GM19193 (cell line): ENCODE data around the gene LRSAM1.

Experiments
- POLR2A ChIP-seq: IDR thresholded peaks from 4 replicates; pipeline ENCODE4 v1.6.1; 2011; ENCODE audit not compliant: insufficient read depth, insufficient read length; ENCODE audit errors: extremely low read depth

Gene LRSAM1

GRCh38 chr9:127450830-127451607 lies at the start of gene LRSAM1, which contains the start of gene RPL12:
Gene LRSAM1, plus strand, starts transcription at chr9:127451510. Its CDS starts 3,018 bp downstream, at chr9:127454528.
Gene RPL12, minus strand, starts transcription at chr9:127451406. Its CDS starts 89 bp downstream, at chr9:127451317.
- peak; percentile 100 for TF ChIP-seq POLR2A

DNA sequence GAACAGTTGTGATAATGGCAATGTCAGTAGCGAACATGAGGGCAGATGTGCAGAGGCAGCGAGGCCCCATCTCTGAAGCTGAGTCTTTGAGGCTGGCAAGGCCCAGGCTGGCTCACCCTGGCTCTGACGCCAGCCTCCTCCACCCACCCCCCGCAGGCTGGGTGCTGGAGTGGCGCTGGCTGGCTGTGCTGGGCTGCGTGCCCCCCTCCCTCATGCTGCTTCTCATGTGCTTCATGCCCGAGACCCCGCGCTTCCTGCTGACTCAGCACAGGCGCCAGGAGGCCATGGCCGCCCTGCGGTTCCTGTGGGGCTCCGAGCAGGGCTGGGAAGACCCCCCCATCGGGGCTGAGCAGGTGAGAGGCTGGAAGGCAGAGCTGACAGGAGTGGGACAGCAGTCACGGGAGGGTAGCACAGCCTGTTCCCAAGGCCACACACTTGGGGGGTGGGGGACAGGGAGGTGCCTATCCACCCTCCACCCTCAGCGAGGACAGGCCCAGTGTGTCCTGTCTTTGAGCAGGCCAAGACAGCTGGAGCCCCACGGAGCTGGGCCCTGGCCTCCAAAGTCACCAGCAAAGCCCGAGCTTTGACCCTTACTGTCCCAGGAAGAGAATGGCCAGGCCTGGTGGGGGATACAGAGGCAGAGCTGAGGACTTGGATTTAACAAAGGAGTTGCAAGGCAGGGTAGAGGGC lies 48.8 kb upstream of the LRSAM1 start:
- no peak for TF ChIP-seq POLR2A

DNA sequence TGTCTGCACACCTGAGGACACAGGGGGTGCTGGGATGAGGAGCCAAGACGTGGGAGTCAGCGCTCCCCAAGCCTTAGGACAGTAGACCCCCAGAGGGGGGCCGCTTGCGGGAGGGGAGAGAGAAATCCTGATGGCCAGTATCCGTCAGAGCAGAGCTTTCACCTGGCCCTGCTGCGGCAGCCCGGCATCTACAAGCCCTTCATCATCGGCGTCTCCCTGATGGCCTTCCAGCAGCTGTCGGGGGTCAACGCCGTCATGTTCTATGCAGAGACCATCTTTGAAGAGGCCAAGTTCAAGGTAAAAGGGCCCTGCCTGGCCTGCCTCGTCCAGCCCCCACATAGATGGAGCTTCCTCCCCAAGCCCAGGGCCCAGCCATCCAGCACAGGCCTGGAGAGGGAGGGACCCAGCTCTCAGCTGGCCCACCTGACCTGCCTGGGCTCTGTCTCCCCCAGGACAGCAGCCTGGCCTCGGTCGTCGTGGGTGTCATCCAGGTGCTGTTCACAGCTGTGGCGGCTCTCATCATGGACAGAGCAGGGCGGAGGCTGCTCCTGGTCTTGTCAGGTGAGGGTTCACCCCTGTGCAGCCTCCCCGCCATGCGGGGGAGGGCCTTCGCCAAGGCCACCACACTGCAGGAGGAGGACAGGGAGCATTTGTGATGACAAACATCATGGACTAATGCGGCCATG lies 47.7 kb upstream of the LRSAM1 start:
- no peak for TF ChIP-seq POLR2A

DNA sequence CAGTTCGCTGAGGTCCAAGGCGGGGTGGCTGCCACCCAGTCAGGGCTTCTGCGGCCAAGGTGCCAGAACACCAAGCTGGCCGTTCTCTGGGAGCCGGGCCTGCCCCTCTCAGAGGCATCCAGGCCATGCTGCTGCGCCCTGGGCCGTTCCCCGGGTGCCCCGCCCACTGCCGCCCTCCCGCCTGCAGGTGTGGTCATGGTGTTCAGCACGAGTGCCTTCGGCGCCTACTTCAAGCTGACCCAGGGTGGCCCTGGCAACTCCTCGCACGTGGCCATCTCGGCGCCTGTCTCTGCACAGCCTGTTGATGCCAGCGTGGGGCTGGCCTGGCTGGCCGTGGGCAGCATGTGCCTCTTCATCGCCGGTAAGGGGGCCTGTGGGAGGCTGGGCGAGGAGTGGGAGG lies 46.7 kb upstream of the LRSAM1 start:
- no peak for TF ChIP-seq POLR2A

- no peak for TF ChIP-seq POLR2A
These were observed 45.8 kb upstream of the LRSAM1 start for GRCh38 chr9:127405344-127406125.

DNA sequence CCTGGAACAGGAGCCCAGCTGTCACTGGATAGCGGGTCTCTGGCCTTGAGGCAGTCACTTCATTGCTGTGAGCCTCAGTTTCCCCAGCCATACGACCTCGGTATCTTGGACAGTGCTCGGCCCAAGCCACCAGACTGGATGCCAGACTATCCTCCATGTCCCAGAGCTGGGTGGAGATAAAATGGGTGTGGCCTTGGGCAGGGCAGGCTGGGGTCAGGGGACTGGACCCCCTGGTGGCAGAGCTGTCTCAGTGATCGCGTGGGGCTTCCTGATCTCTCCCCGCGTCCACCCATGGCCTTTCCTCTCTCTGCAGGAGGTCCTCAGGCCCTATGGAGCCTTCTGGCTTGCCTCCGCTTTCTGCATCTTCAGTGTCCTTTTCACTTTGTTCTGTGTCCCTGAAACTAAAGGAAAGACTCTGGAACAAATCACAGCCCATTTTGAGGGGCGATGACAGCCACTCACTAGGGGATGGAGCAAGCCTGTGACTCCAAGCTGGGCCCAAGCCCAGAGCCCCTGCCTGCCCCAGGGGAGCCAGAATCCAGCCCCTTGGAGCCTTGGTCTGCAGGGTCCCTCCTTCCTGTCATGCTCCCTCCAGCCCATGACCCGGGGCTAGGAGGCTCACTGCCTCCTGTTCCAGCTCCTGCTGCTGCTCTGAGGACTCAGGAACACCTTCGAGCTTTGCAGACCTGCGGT lies 44.4 kb upstream of the LRSAM1 start:
- TF ChIP-seq POLR2A, result no peak

DNA sequence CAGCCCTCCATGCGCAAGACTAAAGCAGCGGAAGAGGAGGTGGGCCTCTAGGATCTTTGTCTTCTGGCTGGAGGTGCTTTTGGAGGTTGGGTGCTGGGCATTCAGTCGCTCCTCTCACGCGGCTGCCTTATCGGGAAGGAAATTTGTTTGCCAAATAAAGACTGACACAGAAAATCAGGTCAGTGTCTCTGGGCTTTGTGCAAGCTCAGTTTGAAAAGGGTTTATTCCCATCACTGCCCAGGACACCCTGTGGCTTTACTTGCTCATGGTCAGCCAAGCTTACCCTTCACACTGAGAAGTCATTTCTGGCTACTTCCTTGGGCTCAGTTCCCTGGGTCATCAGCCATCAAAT lies 43.8 kb upstream of the LRSAM1 start:
- no peak for TF ChIP-seq POLR2A

DNA sequence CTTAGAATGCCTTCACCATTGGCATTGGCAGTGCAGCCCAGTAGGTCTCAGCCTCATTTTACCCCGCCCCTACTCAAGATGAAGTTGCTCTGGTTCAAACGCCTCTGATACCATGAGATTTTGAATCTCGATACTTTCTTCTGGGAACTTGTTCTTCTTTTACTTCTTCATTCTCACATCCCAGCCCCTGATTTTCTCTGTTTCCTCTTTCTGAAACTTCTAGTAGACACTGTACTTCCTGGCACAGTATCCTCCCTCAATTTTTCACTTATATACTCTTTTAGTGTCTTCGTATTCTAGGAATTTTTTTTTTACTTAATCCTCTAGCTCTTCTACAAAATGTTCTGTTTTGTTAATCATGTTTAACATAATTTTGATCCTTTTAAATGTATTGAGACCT lies 40.2 kb upstream of the LRSAM1 start:
- TF ChIP-seq POLR2A, result no peak

DNA sequence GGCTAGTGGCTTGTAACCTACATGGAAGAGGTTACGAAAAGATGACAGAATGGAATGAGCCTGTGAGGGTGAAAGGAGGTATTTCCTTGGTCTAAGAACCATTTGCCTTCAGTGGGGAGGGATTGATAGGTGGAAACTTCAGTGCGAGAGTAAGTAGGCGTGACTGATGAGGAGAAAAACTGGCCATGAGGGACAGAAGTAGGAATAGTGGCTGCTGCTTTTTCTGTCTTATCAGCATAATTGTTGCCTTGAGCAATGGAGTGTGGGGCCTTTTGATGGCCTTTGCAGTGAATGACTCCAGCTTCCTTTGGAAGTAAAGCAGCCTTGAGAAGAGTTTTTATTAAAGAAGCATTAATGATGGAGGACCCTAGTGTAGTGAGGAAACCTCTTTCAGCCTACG lies 36.2 kb upstream of the LRSAM1 start:
- TF ChIP-seq POLR2A, result no peak

DNA sequence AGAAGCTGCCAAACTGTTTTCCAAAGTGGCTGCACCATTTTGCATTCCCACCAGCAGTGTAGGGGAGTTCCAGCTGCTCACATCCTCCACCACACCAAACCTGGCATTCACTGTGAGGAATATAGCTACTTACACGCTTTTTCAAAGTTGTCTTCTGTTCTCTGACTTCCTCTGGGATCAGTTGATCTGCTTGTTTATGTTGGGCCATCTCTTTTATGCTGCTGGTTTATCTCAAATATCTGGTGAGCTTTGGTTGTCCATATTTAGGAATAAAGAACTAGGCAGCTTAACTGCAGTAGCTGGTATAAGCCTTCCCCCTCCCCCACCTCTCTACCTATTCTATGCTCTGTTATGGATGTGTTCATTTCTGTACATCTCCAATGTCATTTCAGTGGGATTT lies 35.7 kb upstream of the LRSAM1 start:
- TF ChIP-seq POLR2A, result no peak

DNA sequence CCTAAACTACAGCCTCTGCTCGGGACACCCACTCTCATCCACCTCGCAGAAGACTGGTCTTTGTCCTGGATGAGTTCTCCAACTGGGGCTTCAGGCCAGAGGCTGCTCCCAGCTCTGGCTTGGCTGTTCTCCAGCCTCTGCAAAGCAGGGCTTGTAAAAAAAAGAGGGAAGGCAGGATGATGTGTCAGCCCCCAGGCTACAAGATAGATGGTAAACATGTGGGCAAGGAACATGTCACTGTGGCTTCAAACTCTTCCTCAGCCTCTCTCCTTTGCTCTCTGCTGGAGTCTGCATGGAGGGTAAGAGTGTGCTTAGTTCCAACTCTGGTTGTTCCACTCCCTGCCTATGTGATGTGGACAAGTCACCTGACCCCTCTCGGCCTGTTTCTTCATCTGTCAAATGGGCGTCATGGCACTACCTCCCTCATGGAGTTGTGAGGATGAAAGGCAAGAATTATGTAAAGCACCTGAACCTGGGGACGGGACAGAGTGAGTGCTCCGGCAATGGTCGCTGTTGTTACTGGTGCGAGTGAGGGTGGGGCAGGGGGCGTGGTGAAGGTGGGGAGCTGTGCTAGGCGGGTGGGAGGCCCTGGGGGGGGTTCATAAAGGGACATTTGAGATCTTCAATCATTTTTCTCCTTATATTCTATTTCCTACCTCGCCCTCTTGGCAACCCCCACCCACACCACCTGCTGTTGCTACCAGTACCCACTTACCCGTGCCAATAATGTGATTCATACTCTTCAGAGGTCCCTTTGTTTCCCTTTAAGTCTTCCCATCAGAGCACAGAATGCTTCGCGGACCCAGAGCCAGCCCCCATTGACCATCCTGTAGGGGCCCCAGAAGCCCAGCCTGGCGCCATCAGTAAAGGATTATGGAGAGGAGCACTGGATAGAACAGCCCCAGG lies 33.9 kb upstream of the LRSAM1 start:
- TF ChIP-seq POLR2A, result no peak

GRCh38 chr9:127418037-127418471 lies 33.3 kb upstream of the LRSAM1 start:
- no peak for TF ChIP-seq POLR2A

DNA sequence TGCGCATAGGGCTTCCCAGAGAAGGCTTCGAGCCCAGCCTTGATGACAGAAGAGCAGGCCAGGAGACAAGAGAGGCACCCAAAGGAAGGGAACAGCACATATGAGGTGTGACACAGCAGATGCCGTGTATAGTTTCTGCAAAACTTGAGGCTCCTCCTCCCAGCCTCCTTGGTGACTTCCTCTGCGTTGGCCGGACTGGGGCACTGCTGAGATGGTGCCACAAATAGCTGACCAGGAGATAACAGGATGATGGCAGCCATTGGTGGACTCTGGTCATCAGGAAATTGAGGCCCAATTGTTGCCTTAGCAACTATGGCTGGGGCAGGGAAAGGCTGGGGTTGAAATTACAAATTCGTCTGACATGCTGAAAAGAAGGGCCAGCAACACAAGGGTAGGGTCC lies 32.0 kb upstream of the LRSAM1 start:
- no peak for TF ChIP-seq POLR2A
